DND-41 (cell line): ENCODE measurements around the gene TSPAN18.

Experiments used
- EZH2 ChIP-seq: IDR thresholded peaks from 3 replicates; pipeline ENCODE4 v1.6.1; 2012; ENCODE audit warnings: borderline replicate concordance, low read depth, mild to moderate bottlenecking, moderate library complexity, low read length, inconsistent platforms; ENCODE audit not compliant: severe bottlenecking
- TF ChIP-seq, protein P1 (sequence below): IDR thresholded peaks from 2 replicates; pipeline ENCODE4 v1.5.1; 2012; ENCODE audit warnings: borderline replicate concordance, low read length, moderate library complexity, mild to moderate bottlenecking; ENCODE audit not compliant: poor library complexity, severe bottlenecking; ENCODE audit errors: extremely low read depth

DNA sequence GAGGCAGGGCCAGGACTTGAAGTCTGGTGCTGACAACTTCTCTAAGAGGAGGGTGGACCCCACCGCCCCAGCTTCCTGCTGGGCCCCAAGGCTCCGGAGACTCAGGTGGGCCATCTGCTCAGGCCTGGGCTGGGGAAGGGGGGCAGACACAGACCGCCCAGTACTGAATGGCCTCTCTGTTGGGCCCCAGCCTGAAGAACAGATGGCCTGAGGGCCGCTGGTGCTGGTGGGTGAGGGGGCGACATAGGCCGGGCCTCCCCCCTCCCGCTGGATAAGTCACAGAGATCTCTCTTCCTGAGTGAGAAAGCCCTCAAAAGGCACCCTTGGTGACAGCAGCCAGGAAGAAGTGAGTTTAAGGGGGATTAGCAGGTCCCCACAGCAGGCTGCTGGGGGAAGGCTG lies 236.4 kb downstream of the TSPAN18 start:
- TF ChIP-seq EZH2, result no peak
- TF ChIP-seq, protein P1, sequence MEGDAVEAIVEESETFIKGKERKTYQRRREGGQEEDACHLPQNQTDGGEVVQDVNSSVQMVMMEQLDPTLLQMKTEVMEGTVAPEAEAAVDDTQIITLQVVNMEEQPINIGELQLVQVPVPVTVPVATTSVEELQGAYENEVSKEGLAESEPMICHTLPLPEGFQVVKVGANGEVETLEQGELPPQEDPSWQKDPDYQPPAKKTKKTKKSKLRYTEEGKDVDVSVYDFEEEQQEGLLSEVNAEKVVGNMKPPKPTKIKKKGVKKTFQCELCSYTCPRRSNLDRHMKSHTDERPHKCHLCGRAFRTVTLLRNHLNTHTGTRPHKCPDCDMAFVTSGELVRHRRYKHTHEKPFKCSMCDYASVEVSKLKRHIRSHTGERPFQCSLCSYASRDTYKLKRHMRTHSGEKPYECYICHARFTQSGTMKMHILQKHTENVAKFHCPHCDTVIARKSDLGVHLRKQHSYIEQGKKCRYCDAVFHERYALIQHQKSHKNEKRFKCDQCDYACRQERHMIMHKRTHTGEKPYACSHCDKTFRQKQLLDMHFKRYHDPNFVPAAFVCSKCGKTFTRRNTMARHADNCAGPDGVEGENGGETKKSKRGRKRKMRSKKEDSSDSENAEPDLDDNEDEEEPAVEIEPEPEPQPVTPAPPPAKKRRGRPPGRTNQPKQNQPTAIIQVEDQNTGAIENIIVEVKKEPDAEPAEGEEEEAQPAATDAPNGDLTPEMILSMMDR, result no peak
